Gastrocnemius medialis (tissue), 4 donors: ENCODE measurements around the gene CLSTN2. TPM values are rescaled to one million over a fixed set of nuclear protein-coding genes. Genes with fewer than 3 reads are reported as not detected.

Experiments
- ATAC-seq, 2 donors: fragments of 150-250 bp; one replicate each; pipeline ENCODE4 v1.9.1; 2016
- DNase-seq, 2 donors: peaks; one replicate each; pipeline ENCODE4 v3.0.0-alpha.2; 2019
- H3K27ac ChIP-seq, 4 donors: fragments of 200-600 bp; sonication (generic); 1 replicate in 1 of 4; 2 replicates in 3 of 4; pipeline ENCODE4 v1.5.1; 2016 to 2018; ENCODE audit warnings: mild to moderate bottlenecking in 2 of 4, moderate library complexity in 1 of 4
- H3K27me3 ChIP-seq, 3 donors: fragments of 200-600 bp; sonication (generic) in 2 of 3; 1 replicate in 1 of 3; 2 replicates in 2 of 3; pipeline versions ENCODE4 v1.5.1 to v1.6.0; 2016 to 2019; ENCODE audit warnings: mild to moderate bottlenecking in 1 of 3, moderate library complexity in 1 of 3
- H3K36me3 ChIP-seq, 2 donors: fragments of 200-600 bp; sonication (generic) in 1 of 2; one replicate each; pipeline ENCODE4 v1.5.1; 2017 to 2018
- H3K4me1 ChIP-seq, 2 donors: fragments of 200-600 bp; sonication (generic) in 1 of 2; one replicate each; pipeline ENCODE4 v1.5.1; 2016 to 2017; ENCODE audit warnings: mild to moderate bottlenecking in 2 of 2
- H3K4me3 ChIP-seq, 4 donors: fragments of 200-600 bp; sonication (generic) in 3 of 4; 1 replicate in 1 of 4; 2 replicates in 3 of 4; pipeline ENCODE4 v1.5.1; 2016 to 2019; ENCODE audit warnings: mild to moderate bottlenecking in 2 of 4
- H3K9me3 ChIP-seq, 3 donors: fragments of 200-600 bp; sonication (generic) in 2 of 3; 1 replicate in 1 of 3; 2 replicates in 2 of 3; pipeline ENCODE4 v1.5.1; 2016 to 2019
- POLR2A ChIP-seq, 2 donors: fragments of 450-650 bp; IDR thresholded peaks; one replicate each; pipeline ENCODE4 v1.6.1; 2017; ENCODE audit warnings: antibody characterized with exemption in 2 of 2, mild to moderate bottlenecking in 2 of 2, moderate library complexity in 2 of 2
- in situ Hi-C, 4 donors: fragments of 200-750 bp; cut with MboI; loops; one replicate each; pipeline versions ENCODE4 v1.15.0 to v1.8.0; 2017; ENCODE audit warnings: low sequenced_read_pairs in 4 of 4
- intact Hi-C: fragments of 100-400 bp; cut with DNase I; formaldehyde crosslinking; loops from one replicate; pipeline ENCODE4 v1.15.1; 2023; ENCODE audit warnings: low total_unique reads
- total RNA-seq, 4 donors: library from RNA; depleted of rRNA; stranded (reverse); fragments of >200 nt; gene quantifications; one replicate each; pipeline versions ENCODE4 v1.1.0 to v1.2.3, GENCODE V29; 2016
- TF ChIP-seq, protein P1 (sequence below), 5 experiments: fragments of 450-650 bp in 3 of 5; fragments of 200-600 bp in 2 of 5; sonication (generic) in 2 of 5; IDR thresholded peaks in 4 of 5; conservative IDR thresholded peaks in 1 of 5; 1 replicate in 4 of 5; 2 replicates in 1 of 5; pipeline ENCODE4 v1.5.1; 2016 to 2019; ENCODE audit warnings: antibody characterized with exemption in 5 of 5, mild to moderate bottlenecking in 3 of 5, moderate library complexity in 3 of 5

CLSTN2 gene
- total RNA-seq, 4 donors from 2014 or later = 1.1 to 4.9 (median 4.0) TPM

- no peak overlapping the region for H3K27ac ChIP-seq
- H3K27me3 ChIP-seq = no peaks in the 10 kb centered on the region
- no peak overlapping the region for H3K4me3 ChIP-seq
- DNase-seq (no peak), ATAC-seq (no peak)
- intact Hi-C loops = no loop called here
- H3K4me1 ChIP-seq = no peaks in the 10 kb centered on the region
- TF ChIP-seq POLR2A (IDR thresholded peaks at IDR 0.05) = no peak
- TF ChIP-seq, protein P1, sequence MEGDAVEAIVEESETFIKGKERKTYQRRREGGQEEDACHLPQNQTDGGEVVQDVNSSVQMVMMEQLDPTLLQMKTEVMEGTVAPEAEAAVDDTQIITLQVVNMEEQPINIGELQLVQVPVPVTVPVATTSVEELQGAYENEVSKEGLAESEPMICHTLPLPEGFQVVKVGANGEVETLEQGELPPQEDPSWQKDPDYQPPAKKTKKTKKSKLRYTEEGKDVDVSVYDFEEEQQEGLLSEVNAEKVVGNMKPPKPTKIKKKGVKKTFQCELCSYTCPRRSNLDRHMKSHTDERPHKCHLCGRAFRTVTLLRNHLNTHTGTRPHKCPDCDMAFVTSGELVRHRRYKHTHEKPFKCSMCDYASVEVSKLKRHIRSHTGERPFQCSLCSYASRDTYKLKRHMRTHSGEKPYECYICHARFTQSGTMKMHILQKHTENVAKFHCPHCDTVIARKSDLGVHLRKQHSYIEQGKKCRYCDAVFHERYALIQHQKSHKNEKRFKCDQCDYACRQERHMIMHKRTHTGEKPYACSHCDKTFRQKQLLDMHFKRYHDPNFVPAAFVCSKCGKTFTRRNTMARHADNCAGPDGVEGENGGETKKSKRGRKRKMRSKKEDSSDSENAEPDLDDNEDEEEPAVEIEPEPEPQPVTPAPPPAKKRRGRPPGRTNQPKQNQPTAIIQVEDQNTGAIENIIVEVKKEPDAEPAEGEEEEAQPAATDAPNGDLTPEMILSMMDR (IDR thresholded peaks at IDR 0.05 in 4 of 5, conservative IDR thresholded peaks at IDR 0.05 in 1 of 5) = no peak
- in situ Hi-C loops = no loop called here
- H3K9me3 ChIP-seq = no peaks in the 10 kb centered on the region
- no peaks in the 10 kb centered on the region for H3K36me3 ChIP-seq
Measured at GRCh38 chr3:140384028-140384771, 449.2 kb downstream of the CLSTN2 start.

- Histone ChIP-seq H3K27me3 (no peaks in the 10 kb centered on the region), H3K4me3 (no peak overlapping the region), H3K36me3 (no peaks in the 10 kb centered on the region), H3K9me3 (no peaks in the 10 kb centered on the region), H3K27ac (no peak overlapping the region), H3K4me1 (no peaks in the 10 kb centered on the region)
- in situ Hi-C loops (no loop called here), intact Hi-C loops (no loop called here)
- peak in 1 of 2 donors; percentile 23 for ATAC-seq
- TF ChIP-seq, protein P1 (IDR thresholded peaks at IDR 0.05 in 4 of 5, conservative IDR thresholded peaks at IDR 0.05 in 1 of 5) = no peak
- TF ChIP-seq POLR2A (IDR thresholded peaks at IDR 0.05) = no peak
- DNase-seq = no peak
Measured at GRCh38 chr3:140384876-140385275, 449.9 kb downstream of the CLSTN2 start.

GRCh38 chr3:140386357-140387100 is 451.5 kb downstream of the CLSTN2 start:
- no peak for ATAC-seq

DNA sequence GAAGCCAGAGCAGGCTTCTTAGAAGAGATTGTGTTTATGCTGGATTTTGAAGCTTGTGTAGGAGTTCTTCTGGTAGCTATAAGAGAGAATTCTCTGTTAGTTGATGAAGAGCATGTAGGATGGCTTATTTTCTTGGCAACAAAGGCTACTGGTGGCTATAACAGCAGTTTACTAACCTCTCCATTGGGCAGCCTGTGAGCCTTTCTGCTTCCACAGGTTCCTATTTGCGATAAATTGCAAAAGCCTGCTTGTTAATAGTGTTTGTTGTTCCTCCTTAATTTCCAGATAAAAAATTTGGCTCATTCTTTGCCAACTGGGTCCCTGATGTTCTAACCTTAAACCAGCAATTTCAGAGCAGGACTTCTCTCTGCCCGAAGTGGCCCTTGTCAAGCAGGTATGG is 452.3 kb downstream of the CLSTN2 start:
- ATAC-seq = no peak

More at GRCh38 chr3:140386357-140387100, 451.5 kb downstream of the CLSTN2 start:
- H3K27me3 ChIP-seq = no peaks in the 10 kb centered on the region
- H3K9me3 ChIP-seq = no peaks in the 10 kb centered on the region
- no peak overlapping the region for H3K27ac ChIP-seq
- no peaks in the 10 kb centered on the region for H3K36me3 ChIP-seq
- DNase-seq = no peak
- intact Hi-C loops (no loop called here), in situ Hi-C loops (no loop called here)
- H3K4me1 ChIP-seq = no peaks in the 10 kb centered on the region
- TF ChIP-seq, protein P1 (IDR thresholded peaks at IDR 0.05 in 4 of 5, conservative IDR thresholded peaks at IDR 0.05 in 1 of 5) = no peak
- no peak for TF ChIP-seq POLR2A (IDR thresholded peaks at IDR 0.05)
- no peak overlapping the region for H3K4me3 ChIP-seq

More for the DNA sequence above, 452.3 kb downstream of the CLSTN2 start:
- intact Hi-C loops (no loop called here), in situ Hi-C loops (no loop called here)
- DNase-seq = no peak
- Histone ChIP-seq H3K27me3 (no peaks in the 10 kb centered on the region), H3K4me1 (no peaks in the 10 kb centered on the region), H3K27ac (no peak overlapping the region), H3K9me3 (no peaks in the 10 kb centered on the region), H3K4me3 (no peak overlapping the region), H3K36me3 (no peaks in the 10 kb centered on the region)
- TF ChIP-seq POLR2A (IDR thresholded peaks at IDR 0.05) = no peak
- TF ChIP-seq, protein P1 (IDR thresholded peaks at IDR 0.05 in 4 of 5, conservative IDR thresholded peaks at IDR 0.05 in 1 of 5) = no peak
